Activated gamma-delta T cell treated with anti-CD3 and anti-CD28 coated beads, Interleukin-2, amount 50 U/mL, for 16 hours (primary cell): ENCODE data around the gene KCNIP4.

Source experiments
- DNase-seq: peaks from one replicate; pipeline ENCODE4 v3.0.0-alpha.2; 2020; ENCODE audit warnings: low read depth

The KCNIP4 gene

GRCh38 chr4:21181716-21182115 is 766.9 kb downstream of the KCNIP4 start:
- DNase-seq = no peak

GRCh38 chr4:21177871-21178270 is 770.7 kb downstream of the KCNIP4 start:
- no peak for DNase-seq

GRCh38 chr4:21177092-21177491 is 771.5 kb downstream of the KCNIP4 start:
- DNase-seq = no peak

GRCh38 chr4:21167711-21168110 is 780.9 kb downstream of the KCNIP4 start:
- no peak for DNase-seq

GRCh38 chr4:21155367-21155766 is 793.2 kb downstream of the KCNIP4 start:
- no peak for DNase-seq

- DNase-seq = no peak
Measured at GRCh38 chr4:21139327-21139726, 809.2 kb downstream of the KCNIP4 start.

- DNase-seq = no peak
Measured at GRCh38 chr4:21136051-21136630, 812.4 kb downstream of the KCNIP4 start.

GRCh38 chr4:21134994-21135393 is 813.6 kb downstream of the KCNIP4 start:
- no peak for DNase-seq

GRCh38 chr4:21130606-21131005 is 818.0 kb downstream of the KCNIP4 start:
- DNase-seq = no peak

GRCh38 chr4:21126014-21126512 is 822.5 kb downstream of the KCNIP4 start:
- no peak for DNase-seq

GRCh38 chr4:21118301-21118700 is 830.3 kb downstream of the KCNIP4 start:
- no peak for DNase-seq

- no peak for DNase-seq
Measured at GRCh38 chr4:21117541-21118180, 830.9 kb downstream of the KCNIP4 start.

- no peak for DNase-seq
Measured at GRCh38 chr4:21113496-21114223, 834.9 kb downstream of the KCNIP4 start.

- no peak for DNase-seq
Measured at GRCh38 chr4:21102667-21103066, 845.9 kb downstream of the KCNIP4 start.

GRCh38 chr4:21097865-21098264 is 850.7 kb downstream of the KCNIP4 start:
- no peak for DNase-seq

GRCh38 chr4:21097026-21097425 is 851.5 kb downstream of the KCNIP4 start:
- no peak for DNase-seq

GRCh38 chr4:21092531-21092930 is 856.0 kb downstream of the KCNIP4 start:
- no peak for DNase-seq

GRCh38 chr4:21090094-21090666 is 858.4 kb downstream of the KCNIP4 start:
- no peak for DNase-seq

GRCh38 chr4:21083413-21083812 is 865.2 kb downstream of the KCNIP4 start:
- DNase-seq = no peak

- DNase-seq = no peak
Measured at GRCh38 chr4:21077967-21078366, 870.6 kb downstream of the KCNIP4 start.

GRCh38 chr4:21067351-21067750 is 881.2 kb downstream of the KCNIP4 start:
- DNase-seq = no peak

- DNase-seq = no peak
Measured at GRCh38 chr4:21061902-21062301, 886.7 kb downstream of the KCNIP4 start.

- no peak for DNase-seq
Measured at GRCh38 chr4:21046141-21046540, 902.4 kb downstream of the KCNIP4 start.
